ENCODE measurements around the gene TPRG1.

TPRG1 gene

GRCh38 chr3:189286188-189286587 is 114.4 kb downstream of the TPRG1 start:
- no peak for DNase-seq

GRCh38 chr3:189286916-189287315 is 115.1 kb downstream of the TPRG1 start:
- no peak for DNase-seq

- no peak for DNase-seq
Observed at GRCh38 chr3:189288348-189289235, 116.8 kb downstream of the TPRG1 start.

GRCh38 chr3:189289251-189289650 is 117.5 kb downstream of the TPRG1 start:
- no peak for DNase-seq

GRCh38 chr3:189292667-189293484 is 121.1 kb downstream of the TPRG1 start:
- peak; percentile 94 for DNase-seq

GRCh38 chr3:189294649-189295048 is 122.9 kb downstream of the TPRG1 start:
- DNase-seq: no peak

GRCh38 chr3:189295089-189295488 is 123.3 kb downstream of the TPRG1 start:
- no peak for DNase-seq

- DNase-seq: no peak
Observed at GRCh38 chr3:189297932-189298331, 126.2 kb downstream of the TPRG1 start.

- DNase-seq: no peak
Observed at GRCh38 chr3:189298469-189299375, 127.0 kb downstream of the TPRG1 start.

GRCh38 chr3:189300345-189300744 is 128.6 kb downstream of the TPRG1 start:
- DNase-seq: no peak

GRCh38 chr3:189301479-189301878 is 129.7 kb downstream of the TPRG1 start:
- DNase-seq: peak; percentile 31

GRCh38 chr3:189303584-189303983 is 131.8 kb downstream of the TPRG1 start:
- no peak for DNase-seq

GRCh38 chr3:189304465-189305351 is 132.9 kb downstream of the TPRG1 start:
- DNase-seq: peak; percentile 100

- DNase-seq: peak; percentile 72
Observed at GRCh38 chr3:189305412-189305811, 133.6 kb downstream of the TPRG1 start.

- DNase-seq: no peak
Observed at GRCh38 chr3:189307963-189308362, 136.2 kb downstream of the TPRG1 start.

GRCh38 chr3:189308608-189309007 is 136.8 kb downstream of the TPRG1 start:
- DNase-seq: peak; percentile 36

- peak; percentile 22 for DNase-seq
Observed at GRCh38 chr3:189309400-189309975, 137.7 kb downstream of the TPRG1 start.

GRCh38 chr3:189311521-189311920 is 139.8 kb downstream of the TPRG1 start:
- no peak for DNase-seq

GRCh38 chr3:189312866-189313265 is 141.1 kb downstream of the TPRG1 start:
- DNase-seq: no peak

- peak; percentile 80 for DNase-seq
Observed at GRCh38 chr3:189316296-189317019, 144.7 kb downstream of the TPRG1 start.

GRCh38 chr3:189317911-189318310 is 146.1 kb downstream of the TPRG1 start:
- DNase-seq: no peak
